HepG2 (cell line): ENCODE measurements around the gene NUAK1.

ENCODE experiments used
- ERF ChIP-seq: IDR thresholded peaks from 2 replicates; pipeline ENCODE4 v1.6.1; 2018; ENCODE audit warnings: missing biosample characterization, missing genetic modification reagents
- IRF9 ChIP-seq: sonication (generic); formaldehyde crosslinking; IDR thresholded peaks from 2 replicates; pipeline ENCODE4 v1.8.0; 2022; ENCODE audit warnings: missing genetic modification reagents, mild to moderate bottlenecking, borderline replicate concordance
- JUN ChIP-seq: sonication (generic); formaldehyde crosslinking; IDR thresholded peaks from 2 replicates; pipeline ENCODE4 v1.4.0; 2020; ENCODE audit warnings: mild to moderate bottlenecking, missing genetic modification reagents
- MYNN ChIP-seq: sonication (generic); formaldehyde crosslinking; IDR thresholded peaks from 2 replicates; pipeline ENCODE4 v1.4.0; 2020; ENCODE audit warnings: mild to moderate bottlenecking, low read depth, missing genetic modification reagents
- POLR2A ChIP-seq, 2 experiments: IDR thresholded peaks; 2 replicates each; pipeline ENCODE4 v1.6.1; 2011; ENCODE audit warnings: low read depth in 2 of 2, low read length in 2 of 2, mild to moderate bottlenecking in 1 of 2, moderate library complexity in 1 of 2; ENCODE audit not compliant: insufficient read depth in 1 of 2
- YY1 ChIP-seq: IDR thresholded peaks from 2 replicates; pipeline ENCODE4 v1.6.1; 2011; ENCODE audit warnings: low read length, low read depth, moderate library complexity, mild to moderate bottlenecking; ENCODE audit not compliant: insufficient read depth, insufficient replicate concordance

- TF ChIP-seq POLR2A (IDR thresholded peaks at IDR 0.05; ENCODE audit: insufficient read depth in 1 of 2, low read depth in 2 of 2, low read length in 2 of 2) (no peak), JUN (CRISPR knock-in tag) (no peak), MYNN (CRISPR knock-in tag) (no peak), ERF (CRISPR knock-in tag) (no peak), YY1 (no peak), IRF9 (CRISPR knock-in tag) (no peak)
These were observed 11.2 kb downstream of the NUAK1 start for GRCh38 chr12:106127338-106128126.
